GM12878 (cell line): ENCODE measurements around the gene LRRFIP2. TPM values are rescaled to one million over a fixed set of nuclear protein-coding genes. Genes with fewer than 3 reads are reported as not detected.
A peak's percentile ranks its signal among the peaks of the same experiment; 100 is the strongest.

Experiments used
- BCL11A ChIP-seq: IDR thresholded peaks from 2 replicates; pipeline ENCODE4 v1.6.1; 2011; ENCODE audit warnings: low read depth, low read length
- BHLHE40 ChIP-seq, 2 experiments: fragments of 450-650 bp in 1 of 2; IDR thresholded peaks; 2 replicates each; pipeline ENCODE4 v1.6.1; 2011 to 2017; ENCODE audit warnings: low read depth in 2 of 2, borderline replicate concordance in 1 of 2, improper control_type of control experiment in 1 of 2, low read length in 1 of 2, mild to moderate bottlenecking in 1 of 2
- BMI1 ChIP-seq: fragments of 450-650 bp; IDR thresholded peaks from 2 replicates; pipeline ENCODE4 v1.6.1; 2016; ENCODE audit warnings: mild to moderate bottlenecking, moderate library complexity, borderline replicate concordance
- CBFB ChIP-seq: IDR thresholded peaks from 2 replicates; pipeline ENCODE4 v1.6.1; 2016; ENCODE audit warnings: antibody characterized with exemption, low read depth
- EP300 ChIP-seq, 2 experiments: fragments of 150-350 bp in 1 of 2; IDR thresholded peaks; 2 replicates each; pipeline ENCODE4 v1.6.1; 2011 to 2012; ENCODE audit warnings: low read depth in 2 of 2, low read length in 2 of 2, borderline replicate concordance in 1 of 2, improper control_type of control experiment in 1 of 2, inconsistent platforms in 1 of 2; ENCODE audit not compliant: control insufficient read depth in 1 of 2
- EZH2 ChIP-seq: IDR thresholded peaks from 2 replicates; pipeline ENCODE4 v1.6.1; 2012; ENCODE audit warnings: low read depth, mild to moderate bottlenecking, control low read depth, inconsistent platforms, low read length, borderline replicate concordance; ENCODE audit not compliant: control insufficient read depth
- FOXK2 ChIP-seq: fragments of 450-650 bp; IDR thresholded peaks from 2 replicates; pipeline ENCODE4 v1.6.1; 2017; ENCODE audit warnings: mild to moderate bottlenecking, moderate library complexity
- IRF4 ChIP-seq: IDR thresholded peaks from 2 replicates; pipeline ENCODE4 v1.6.1; 2011; ENCODE audit warnings: low read depth, low read length
- MEF2A ChIP-seq: IDR thresholded peaks from 2 replicates; pipeline ENCODE4 v1.6.1; 2011; ENCODE audit warnings: low read depth, mild to moderate bottlenecking, low read length, moderate library complexity; ENCODE audit not compliant: insufficient read depth
- NR2C2 ChIP-seq: IDR thresholded peaks from 2 replicates; pipeline ENCODE4 v1.6.1; 2011; ENCODE audit warnings: borderline replicate concordance, low read depth; ENCODE audit not compliant: control insufficient read depth, insufficient read length
- RAD51 ChIP-seq: fragments of 450-650 bp; IDR thresholded peaks from 2 replicates; pipeline ENCODE4 v1.6.1; 2016; ENCODE audit warnings: moderate library complexity, mild to moderate bottlenecking, inconsistent platforms
- RB1 ChIP-seq: fragments of 450-650 bp; formaldehyde crosslinking; IDR thresholded peaks from 2 replicates; pipeline ENCODE4 v1.6.1; 2017; ENCODE audit warnings: mild to moderate bottlenecking, borderline replicate concordance
- SP1 ChIP-seq: IDR thresholded peaks from one replicate; pipeline ENCODE4 v1.6.1; 2011; ENCODE audit warnings: low read depth, low read length
- ZNF217 ChIP-seq: fragments of 450-650 bp; IDR thresholded peaks from 2 replicates; pipeline ENCODE4 v1.6.1; 2017; ENCODE audit warnings: antibody characterized with exemption, mild to moderate bottlenecking
- ZNF274 ChIP-seq: IDR thresholded peaks from one replicate; pipeline ENCODE4 v1.8.0; 2011; ENCODE audit not compliant: insufficient read length, insufficient read depth
- ZNF622 ChIP-seq: fragments of 450-650 bp; IDR thresholded peaks from 2 replicates; pipeline ENCODE4 v1.6.1; 2017; ENCODE audit warnings: mild to moderate bottlenecking, inconsistent platforms
- polyA plus RNA-seq, 11 experiments: library from polyadenylated mRNA; depleted of rRNA in 4 of 11; unstranded in 6 of 11; stranded (reverse) in 5 of 11; fragments of >200 nt; fragmentation: Nextera tagmentation in 4 of 11; fragmentation: Illumina TruSeq in 1 of 11; extraction: Ambion mirVana in 4 of 11; extraction: Trizol in 1 of 11; gene quantifications; 1 replicate in 1 of 11; 2 replicates in 10 of 11; pipeline versions ENCODE4 v1.2.1 to v1.2.3, GENCODE V29; 2011 to 2016; ENCODE audit warnings: inconsistent platforms in 2 of 11, missing spikeins in 2 of 11, low read depth in 1 of 11
- total RNA-seq, 4 experiments: library from RNA; depleted of rRNA in 3 of 4; stranded (reverse); fragments of >200 nt in 3 of 4; fragmentation: Illumina TruSeq in 1 of 4; extraction: Trizol in 1 of 4; gene quantifications; 2 replicates each; pipeline versions ENCODE4 v1.2.1 to v1.2.3, GENCODE V29; 2013 to 2021
- TF ChIP-seq, protein P1 (sequence below): fragments of 450-650 bp; conservative IDR thresholded peaks from 2 replicates; pipeline ENCODE4 v1.6.1; 2017; ENCODE audit warnings: mild to moderate bottlenecking, moderate library complexity
- TF ChIP-seq, protein P2 (sequence below): fragments of 450-650 bp; IDR thresholded peaks from 2 replicates; pipeline ENCODE4 v1.6.1; 2016; ENCODE audit warnings: mild to moderate bottlenecking, moderate library complexity, borderline replicate concordance
- TF ChIP-seq, protein P3 (sequence below): IDR thresholded peaks from 2 replicates; pipeline ENCODE4 v1.6.1; 2012; ENCODE audit warnings: low read length, inconsistent platforms
- TF ChIP-seq, protein P4 (sequence below): IDR thresholded peaks from 2 replicates; pipeline ENCODE4 v1.6.1; 2011; ENCODE audit warnings: low read depth, mild to moderate bottlenecking, low read length, moderate library complexity, borderline replicate concordance; ENCODE audit errors: extremely low read depth
- TF ChIP-seq, protein P5 (sequence below): IDR thresholded peaks from 2 replicates; pipeline ENCODE4 v1.6.1; 2011; ENCODE audit warnings: low read depth, low read length, improper control_type of control experiment, borderline replicate concordance

LRRFIP2 gene
- total and polyA plus RNA-seq, 10 of the 15 experiments (the other 5 are each of a cell fraction or from before 2014, with no cell fraction given) = 9.7 to 46.9 (median 38.1) TPM

DNA sequence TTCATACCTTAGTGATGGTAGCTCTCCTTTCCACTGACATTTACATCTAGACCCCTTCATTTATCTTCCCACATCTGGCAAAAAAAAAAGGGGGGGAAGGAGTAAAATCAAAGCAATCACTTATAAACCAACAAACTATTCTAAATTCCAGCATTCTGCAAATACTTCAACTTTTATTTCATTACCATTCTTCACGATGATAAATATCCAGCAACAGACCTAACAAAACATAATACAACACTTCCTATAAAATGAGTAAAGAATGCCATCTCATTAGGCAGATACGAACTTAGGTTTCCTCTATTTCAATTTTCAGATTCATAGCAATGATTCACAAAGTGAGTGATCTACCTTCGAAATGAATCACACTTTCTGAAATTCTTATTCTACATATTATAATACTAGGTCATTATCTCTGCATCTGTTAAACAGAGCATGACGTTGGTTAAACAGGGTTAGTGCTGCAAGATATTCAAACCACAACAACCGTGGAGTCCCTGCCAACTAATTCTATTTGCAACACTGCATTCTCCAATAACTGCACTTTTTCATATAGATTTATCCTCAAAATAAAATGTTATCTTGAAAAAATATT, at the start of gene LRRFIP2 (continued):
- TF ChIP-seq, protein P1, sequence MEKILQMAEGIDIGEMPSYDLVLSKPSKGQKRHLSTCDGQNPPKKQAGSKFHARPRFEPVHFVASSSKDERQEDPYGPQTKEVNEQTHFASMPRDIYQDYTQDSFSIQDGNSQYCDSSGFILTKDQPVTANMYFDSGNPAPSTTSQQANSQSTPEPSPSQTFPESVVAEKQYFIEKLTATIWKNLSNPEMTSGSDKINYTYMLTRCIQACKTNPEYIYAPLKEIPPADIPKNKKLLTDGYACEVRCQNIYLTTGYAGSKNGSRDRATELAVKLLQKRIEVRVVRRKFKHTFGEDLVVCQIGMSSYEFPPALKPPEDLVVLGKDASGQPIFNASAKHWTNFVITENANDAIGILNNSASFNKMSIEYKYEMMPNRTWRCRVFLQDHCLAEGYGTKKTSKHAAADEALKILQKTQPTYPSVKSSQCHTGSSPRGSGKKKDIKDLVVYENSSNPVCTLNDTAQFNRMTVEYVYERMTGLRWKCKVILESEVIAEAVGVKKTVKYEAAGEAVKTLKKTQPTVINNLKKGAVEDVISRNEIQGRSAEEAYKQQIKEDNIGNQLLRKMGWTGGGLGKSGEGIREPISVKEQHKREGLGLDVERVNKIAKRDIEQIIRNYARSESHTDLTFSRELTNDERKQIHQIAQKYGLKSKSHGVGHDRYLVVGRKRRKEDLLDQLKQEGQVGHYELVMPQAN = no peak
- TF ChIP-seq RAD51 = no peak
- no peak for TF ChIP-seq EZH2
- TF ChIP-seq CBFB = no peak; the same call in 1 of the 2 replicates
- peak; percentile 43 to 69; a peak in 3 of 4 replicates for TF ChIP-seq EP300 (IDR thresholded peaks at IDR 0.05; ENCODE audit: borderline replicate concordance in 1 of 2, control insufficient read depth in 1 of 2, low read depth in 2 of 2, low read length in 2 of 2)
- TF ChIP-seq NR2C2 = no peak
- no peak for TF ChIP-seq SP1
- TF ChIP-seq, protein P2, sequence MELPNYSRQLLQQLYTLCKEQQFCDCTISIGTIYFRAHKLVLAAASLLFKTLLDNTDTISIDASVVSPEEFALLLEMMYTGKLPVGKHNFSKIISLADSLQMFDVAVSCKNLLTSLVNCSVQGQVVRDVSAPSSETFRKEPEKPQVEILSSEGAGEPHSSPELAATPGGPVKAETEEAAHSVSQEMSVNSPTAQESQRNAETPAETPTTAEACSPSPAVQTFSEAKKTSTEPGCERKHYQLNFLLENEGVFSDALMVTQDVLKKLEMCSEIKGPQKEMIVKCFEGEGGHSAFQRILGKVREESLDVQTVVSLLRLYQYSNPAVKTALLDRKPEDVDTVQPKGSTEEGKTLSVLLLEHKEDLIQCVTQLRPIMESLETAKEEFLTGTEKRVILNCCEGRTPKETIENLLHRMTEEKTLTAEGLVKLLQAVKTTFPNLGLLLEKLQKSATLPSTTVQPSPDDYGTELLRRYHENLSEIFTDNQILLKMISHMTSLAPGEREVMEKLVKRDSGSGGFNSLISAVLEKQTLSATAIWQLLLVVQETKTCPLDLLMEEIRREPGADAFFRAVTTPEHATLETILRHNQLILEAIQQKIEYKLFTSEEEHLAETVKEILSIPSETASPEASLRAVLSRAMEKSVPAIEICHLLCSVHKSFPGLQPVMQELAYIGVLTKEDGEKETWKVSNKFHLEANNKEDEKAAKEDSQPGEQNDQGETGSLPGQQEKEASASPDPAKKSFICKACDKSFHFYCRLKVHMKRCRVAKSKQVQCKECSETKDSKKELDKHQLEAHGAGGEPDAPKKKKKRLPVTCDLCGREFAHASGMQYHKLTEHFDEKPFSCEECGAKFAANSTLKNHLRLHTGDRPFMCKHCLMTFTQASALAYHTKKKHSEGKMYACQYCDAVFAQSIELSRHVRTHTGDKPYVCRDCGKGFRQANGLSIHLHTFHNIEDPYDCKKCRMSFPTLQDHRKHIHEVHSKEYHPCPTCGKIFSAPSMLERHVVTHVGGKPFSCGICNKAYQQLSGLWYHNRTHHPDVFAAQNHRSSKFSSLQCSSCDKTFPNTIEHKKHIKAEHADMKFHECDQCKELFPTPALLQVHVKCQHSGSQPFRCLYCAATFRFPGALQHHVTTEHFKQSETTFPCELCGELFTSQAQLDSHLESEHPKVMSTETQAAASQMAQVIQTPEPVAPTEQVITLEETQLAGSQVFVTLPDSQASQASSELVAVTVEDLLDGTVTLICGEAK = no peak
- TF ChIP-seq, protein P3, sequence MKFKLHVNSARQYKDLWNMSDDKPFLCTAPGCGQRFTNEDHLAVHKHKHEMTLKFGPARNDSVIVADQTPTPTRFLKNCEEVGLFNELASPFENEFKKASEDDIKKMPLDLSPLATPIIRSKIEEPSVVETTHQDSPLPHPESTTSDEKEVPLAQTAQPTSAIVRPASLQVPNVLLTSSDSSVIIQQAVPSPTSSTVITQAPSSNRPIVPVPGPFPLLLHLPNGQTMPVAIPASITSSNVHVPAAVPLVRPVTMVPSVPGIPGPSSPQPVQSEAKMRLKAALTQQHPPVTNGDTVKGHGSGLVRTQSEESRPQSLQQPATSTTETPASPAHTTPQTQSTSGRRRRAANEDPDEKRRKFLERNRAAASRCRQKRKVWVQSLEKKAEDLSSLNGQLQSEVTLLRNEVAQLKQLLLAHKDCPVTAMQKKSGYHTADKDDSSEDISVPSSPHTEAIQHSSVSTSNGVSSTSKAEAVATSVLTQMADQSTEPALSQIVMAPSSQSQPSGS = peak; percentile 80
- TF ChIP-seq ZNF274 = no peak
- peak; percentile 73 for TF ChIP-seq BCL11A
- peak; percentile 64; the same call in 1 of the 2 replicates for TF ChIP-seq IRF4
- peak in 1 of 2 experiments; percentile 25; a peak in 1 of 4 replicates for TF ChIP-seq BHLHE40 (IDR thresholded peaks at IDR 0.05; ENCODE audit: borderline replicate concordance in 1 of 2, low read depth in 2 of 2, low read length in 1 of 2)
- TF ChIP-seq, protein P4, sequence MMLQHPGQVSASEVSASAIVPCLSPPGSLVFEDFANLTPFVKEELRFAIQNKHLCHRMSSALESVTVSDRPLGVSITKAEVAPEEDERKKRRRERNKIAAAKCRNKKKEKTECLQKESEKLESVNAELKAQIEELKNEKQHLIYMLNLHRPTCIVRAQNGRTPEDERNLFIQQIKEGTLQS = no peak
- 0 out of 2 replicates have a peak, but pooled peaks have one; percentile 45 for TF ChIP-seq MEF2A
- no peak for TF ChIP-seq ZNF622
- TF ChIP-seq BMI1 = peak; percentile 65; the same call in 1 of the 2 replicates
- TF ChIP-seq RB1 = no peak
- TF ChIP-seq, protein P5, sequence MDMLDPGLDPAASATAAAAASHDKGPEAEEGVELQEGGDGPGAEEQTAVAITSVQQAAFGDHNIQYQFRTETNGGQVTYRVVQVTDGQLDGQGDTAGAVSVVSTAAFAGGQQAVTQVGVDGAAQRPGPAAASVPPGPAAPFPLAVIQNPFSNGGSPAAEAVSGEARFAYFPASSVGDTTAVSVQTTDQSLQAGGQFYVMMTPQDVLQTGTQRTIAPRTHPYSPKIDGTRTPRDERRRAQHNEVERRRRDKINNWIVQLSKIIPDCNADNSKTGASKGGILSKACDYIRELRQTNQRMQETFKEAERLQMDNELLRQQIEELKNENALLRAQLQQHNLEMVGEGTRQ = no peak
- no peak for TF ChIP-seq FOXK2
- TF ChIP-seq ZNF217 = peak; percentile 99
